Activated T-helper 1 cell treated with Interleukin-2 at 50 U/mL for 16 hours (primary cell): ENCODE measurements around the gene LIPC.

Experiments used
- DNase-seq: peaks from one replicate; pipeline ENCODE4 v3.0.0-alpha.2; 2020; ENCODE audit warnings: low read depth

Gene LIPC

DNA sequence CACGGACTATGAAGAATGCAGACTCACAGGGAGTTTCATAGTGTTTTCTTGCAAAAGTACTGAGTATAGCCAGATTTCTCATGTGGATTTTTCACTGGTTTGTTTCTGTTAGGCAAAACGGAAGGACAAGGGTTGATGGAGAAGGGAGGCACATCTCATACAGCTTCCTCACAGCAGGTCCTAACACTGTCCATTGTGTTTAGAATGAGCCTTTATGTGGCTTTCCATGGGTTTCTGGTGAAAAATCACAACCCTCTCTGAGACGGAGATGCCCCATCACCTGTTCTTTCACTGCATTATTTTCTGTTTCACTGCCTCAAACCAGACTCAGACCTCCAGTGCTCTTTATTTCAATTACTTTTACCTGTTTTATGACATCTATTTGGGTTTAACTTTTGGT lies 25.0 kb upstream of the LIPC start:
- DNase-seq, result no peak

DNA sequence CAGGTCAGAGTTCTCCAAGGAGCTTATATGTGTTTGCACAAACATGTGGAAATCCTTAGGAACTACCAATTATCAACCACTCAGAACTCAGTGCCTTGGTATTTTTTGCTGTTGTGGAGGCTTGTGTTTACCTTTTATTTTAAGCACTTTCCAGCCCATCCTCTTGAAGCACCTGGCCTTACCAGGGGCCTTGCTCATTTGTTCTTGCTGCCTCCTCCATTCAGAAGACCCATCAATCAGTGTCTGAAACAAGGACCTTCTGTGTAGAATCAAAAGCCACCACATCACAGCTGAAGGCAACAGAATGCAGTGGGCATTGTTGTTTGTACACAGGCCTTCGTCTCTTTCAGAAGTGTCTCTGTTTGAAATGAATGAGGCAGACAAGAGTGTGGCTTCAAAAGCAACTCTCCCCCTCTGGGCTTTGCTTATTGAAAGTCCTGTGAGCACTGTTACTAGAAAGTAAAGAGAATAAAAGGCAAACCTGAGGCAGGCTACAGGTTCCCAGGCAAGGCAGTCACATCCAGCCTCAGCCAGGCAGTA lies 24.5 kb upstream of the LIPC start:
- DNase-seq, result no peak

DNA sequence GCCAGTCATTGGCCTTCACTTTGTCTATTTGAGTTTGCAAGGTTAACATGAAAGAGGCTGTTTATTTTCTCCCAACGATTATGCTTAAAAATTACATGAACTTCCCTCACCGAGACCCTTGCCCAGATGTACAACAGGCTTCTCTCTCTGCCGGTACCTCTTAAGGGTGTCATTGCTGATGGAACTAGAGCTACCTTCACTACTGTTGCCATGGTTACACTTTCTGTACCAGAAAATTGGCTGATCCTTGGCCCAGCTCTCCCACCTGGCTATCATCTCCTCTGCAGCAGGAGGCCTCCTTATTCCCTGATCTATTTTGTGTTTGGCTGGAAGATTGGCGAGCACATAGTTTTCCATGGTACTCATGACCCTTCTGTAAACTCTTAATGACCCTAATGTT lies 24.0 kb upstream of the LIPC start:
- no peak for DNase-seq

DNA sequence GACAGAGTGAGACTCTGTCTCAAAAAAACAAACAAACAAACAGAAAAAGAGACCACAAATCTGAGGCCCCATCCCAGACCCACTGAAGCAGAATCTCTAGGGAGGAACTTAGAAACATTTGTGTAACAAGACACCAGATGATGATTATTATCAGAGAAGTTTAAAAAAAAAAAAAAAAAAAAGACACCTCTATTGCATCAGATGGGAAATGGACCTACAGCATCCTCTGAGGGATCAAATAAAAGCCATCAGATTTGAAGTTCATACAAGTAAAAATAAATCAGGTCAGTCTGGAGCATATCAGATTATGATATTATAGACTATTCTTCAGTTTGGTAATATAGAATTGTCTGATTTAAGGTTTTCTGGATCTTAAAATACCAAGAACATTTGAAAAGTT lies 21.9 kb upstream of the LIPC start:
- DNase-seq, result no peak

DNA sequence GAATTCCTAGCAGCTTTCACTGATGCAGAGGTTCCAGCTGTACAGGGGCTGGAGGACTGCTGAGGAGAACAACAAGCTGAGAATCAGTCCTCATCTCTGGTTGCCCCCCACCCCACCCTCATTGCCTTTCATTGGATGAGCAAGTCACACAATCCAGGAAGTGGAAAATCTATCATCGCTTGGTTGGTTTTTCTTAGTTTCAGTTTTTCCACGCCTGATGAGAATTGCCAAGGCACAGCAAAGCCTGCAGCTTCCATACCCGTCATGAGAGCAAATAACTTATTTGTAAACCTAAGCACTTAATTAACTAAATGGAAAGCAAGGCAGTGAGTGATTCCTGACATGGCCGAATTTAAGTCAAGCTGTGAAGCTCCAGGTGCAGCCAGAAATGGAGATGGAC lies 21.4 kb upstream of the LIPC start:
- peak; percentile 5 for DNase-seq

DNA sequence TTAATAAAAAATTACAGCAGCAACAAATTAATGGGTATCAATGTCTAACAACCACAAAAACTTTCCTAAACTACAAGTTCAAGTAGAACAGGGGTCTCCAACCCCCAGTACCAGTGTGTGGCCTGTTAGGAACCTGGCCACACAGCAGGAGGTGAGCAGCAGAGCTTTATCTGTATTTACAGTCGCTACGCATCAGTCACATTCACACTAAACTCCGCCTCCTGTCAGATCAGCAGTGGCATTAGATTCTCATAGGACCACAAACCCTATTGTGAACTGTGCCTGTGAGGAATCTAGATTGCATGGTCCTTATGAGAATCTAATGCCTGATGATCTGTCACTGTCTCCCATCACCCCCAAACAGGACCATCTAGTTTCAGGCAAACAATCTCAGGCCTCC lies 18.5 kb upstream of the LIPC start:
- DNase-seq, result no peak

DNA sequence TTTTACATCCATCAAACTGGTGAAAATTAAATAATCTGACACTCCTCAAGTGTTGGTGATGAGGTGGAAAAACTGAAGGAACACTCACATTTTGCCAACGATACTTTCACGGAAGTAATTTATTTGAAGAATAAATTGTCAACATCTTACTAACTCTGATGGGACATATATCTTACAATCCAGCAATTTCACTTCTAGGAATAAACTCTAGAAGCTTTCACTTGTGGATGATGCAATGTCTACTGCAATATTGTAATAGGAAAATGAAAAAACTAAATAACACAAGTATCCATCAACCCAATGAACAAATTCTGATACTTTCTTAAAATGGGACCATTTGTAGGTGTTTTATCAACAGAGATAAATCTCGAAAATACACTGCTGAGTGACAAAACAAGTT lies 16.2 kb upstream of the LIPC start:
- DNase-seq, result no peak

DNA sequence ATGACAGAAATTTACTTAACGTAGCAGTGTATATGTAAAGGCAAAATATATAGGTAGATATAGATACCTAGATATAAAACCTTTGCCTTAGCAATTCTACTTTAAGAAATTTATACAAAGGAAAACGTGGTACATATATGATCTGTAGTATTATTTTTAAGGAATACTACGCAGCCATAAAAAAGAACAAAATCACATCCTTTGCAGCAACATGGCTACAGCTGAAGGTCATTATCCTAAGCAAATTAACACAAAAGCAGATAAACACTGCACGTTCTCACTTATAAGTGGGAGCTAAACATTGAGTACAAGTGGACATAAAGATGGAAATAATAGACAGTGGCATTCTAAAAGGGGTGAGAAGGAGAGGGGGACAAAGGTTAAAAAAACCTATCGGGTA lies 14.8 kb upstream of the LIPC start:
- no peak for DNase-seq

DNA sequence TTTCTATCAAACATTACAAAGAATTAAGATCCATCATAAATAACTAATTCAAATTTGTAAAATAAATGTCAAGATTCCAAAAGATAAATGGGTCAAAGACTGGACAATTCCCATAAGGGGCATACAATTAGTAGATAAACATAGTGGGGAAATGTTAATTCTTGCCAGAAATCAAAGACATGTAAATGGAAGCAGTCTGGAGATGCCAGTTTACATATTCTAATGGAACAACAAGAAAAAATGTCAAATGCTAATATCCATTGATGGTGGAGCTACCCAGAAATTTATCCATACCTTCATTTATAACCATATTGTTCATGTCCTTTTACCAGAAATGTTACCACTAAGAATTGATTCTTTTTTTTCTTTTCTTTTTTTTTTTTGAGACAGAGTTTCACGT lies 13.7 kb upstream of the LIPC start:
- no peak for DNase-seq

DNA sequence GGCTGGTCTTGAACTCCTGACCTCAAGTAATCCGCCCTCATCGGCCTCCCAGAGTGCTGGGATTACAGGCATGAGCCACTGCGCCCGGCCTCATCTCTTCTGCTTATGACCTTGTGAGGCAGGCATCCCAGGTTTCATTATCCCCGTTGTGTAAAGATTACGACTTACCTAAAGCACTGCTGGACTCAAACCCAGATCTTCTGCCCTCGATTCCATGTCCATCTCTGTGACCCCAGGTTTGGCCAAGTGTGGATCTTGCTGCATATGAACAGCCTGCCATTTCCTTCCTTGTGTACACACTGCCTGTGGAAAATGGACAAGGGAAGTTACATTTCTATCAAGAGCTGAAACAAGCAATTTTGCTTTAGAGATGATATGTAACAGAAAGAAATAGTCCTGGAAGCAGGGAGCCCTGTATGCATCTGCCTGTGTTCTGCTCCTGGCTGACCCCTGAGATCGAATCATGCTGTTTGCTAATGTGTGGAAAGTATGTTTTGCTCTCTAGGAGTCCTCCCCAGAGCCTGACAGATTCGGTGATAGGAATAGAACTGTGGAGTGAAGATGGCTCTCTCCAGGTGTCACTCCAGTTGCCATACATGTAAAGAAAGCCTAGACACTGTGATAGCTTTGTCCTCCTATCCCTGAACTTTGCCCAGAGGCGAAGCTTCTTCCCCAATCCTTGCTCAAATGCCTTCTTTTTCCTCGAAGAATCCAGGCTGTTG lies 11.8 kb upstream of the LIPC start:
- DNase-seq, result no peak

DNA sequence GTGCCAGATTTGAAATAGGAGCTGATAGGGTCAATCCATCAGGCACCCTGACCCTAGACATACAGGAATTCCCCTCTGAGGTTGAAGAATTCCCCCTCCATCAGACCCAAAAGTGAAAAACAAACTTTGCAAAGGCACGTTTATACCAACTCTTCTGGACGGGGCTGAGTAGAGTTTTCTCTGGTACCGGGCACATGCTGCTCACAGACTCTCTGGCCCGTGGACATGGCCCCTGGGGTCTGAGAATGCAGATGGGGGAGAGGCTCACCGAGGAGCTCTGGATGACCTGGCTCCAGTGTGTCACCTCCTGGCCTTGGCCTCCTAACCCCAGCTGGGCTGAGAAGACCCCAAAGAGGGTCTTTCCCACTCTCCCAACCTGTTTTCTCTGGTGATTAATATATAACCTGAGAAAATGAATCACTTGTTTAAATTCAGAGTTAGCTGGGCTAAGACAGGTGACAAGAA lies 11.2 kb upstream of the LIPC start:
- no peak for DNase-seq

DNA sequence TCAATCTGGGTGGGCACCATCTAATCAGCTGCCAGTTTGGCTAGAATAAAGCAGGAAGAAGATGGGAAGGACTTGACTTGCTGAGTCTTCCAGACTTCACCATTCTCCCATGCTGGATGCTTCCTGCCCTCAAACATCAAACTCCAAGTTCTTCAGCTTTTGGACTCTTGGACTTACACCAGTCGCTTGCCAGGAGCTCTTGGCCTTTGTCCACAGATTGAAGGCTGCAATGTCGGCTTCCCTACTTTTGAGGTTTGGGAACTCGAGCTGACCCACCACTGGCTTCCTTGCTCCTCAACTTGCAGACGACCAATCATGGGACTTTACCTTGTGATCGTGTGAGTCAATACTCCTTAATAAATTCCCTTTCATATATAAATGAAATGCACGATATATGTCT lies 8.6 kb upstream of the LIPC start:
- no peak for DNase-seq

DNA sequence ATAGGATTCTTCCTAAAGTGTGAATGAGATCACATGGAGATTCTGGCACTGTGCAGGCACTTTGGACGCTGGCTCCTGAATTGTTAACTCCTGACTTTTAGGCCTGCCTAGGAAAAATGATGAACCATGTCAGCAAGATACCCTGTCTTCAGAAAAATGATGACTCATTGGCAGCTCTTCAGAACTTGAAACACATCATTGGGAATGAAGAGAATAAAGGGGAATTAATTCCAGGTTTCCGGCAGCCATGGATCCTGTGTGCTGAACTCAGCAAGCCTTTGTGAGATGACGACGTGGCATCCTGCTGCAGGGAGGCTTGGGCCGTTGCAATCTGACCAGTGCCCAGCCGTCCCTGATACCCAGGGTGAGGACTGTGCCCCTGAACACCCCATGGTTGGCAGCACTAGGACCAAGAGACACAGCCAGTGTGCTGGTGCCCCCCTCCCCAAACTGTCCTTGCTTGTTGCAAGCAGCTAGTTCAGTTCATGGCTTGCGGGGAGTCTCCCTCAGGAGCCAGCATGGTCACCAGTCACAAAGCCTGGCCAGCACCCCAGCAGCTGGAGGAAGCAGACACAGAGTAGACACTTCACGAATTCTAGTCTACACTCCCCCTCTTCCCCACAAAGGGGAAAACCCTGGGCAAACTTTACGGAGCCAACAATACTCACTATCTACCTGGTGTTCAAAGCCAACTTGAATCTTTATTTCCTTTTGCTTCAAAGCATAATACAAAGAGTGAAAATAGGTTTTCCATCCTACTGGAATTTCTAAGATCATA lies 7.8 kb upstream of the LIPC start:
- no peak for DNase-seq

DNA sequence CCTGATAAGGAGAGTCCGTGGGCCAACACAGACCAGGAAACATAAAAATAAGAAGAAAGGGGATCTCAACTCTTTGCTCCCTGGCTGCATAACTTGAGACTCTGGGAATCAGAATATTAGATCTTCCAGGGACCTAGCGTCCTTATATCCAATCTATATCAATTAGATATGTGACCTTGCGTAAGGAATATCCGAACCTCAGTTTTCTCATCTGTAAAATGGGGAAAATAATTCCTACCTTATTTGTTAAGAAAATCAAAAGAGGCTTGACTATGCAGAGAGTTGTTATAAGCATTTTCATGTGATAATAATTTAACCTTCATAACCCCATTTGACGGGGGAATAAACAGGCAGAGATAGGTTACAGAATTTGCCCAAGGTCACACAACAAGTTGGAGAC lies 7.1 kb upstream of the LIPC start:
- no peak for DNase-seq

DNA sequence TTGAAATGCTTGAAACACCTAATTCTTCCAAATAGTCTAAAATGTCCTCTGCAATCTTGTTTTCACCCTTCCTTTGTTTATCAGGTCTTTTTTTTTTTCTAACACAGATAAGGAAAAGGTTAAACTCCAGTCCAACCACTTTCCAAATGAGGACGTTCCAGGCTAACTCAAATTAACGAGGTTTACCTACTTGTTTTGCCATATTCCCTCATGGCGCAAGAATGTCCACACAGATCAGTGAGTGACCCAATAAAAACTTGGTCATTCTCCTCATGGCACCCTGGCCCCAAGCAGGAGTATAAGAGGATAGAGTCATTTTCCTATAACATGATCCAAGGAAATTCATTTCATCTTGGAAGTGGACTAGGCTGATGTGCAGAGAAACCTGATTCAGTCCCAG lies 6.6 kb upstream of the LIPC start:
- DNase-seq, result no peak

DNA sequence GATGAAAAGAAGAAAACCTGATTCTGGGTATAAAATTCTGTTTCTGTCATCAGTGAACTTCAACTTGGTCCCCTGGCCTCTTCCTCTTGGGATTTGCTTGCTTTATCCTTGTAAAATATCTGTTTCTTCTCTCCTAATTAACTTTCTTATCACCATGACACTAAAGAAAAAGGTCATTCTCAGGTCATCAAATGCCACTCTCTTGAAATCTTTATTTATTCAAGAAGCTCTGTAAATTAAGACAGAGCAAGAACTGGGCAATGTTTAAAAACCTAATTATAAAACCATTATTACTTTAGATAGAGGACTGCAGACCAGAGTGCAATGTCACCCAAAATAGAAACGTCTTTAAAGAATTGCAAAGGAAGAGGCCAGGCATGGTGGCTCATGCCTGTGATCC lies 6.0 kb upstream of the LIPC start:
- DNase-seq, result no peak

DNA sequence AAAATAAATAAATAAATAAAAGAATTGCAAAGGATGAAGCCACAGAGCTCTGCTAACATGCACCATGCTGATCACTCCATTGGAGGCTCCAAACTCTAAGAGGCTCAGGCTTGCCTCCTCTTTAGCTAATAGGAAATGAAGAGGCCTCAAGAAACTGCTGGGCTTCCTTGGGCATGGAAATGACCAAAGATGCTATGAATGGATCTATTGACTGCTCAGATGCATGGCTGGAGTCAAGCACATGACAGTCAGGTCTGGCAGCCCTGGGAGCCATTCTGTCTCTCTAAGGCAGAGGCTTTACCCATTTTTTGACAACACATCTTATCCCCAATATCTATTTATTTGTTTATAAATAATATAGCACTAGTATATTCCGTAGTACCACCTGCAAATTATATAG lies 5.3 kb upstream of the LIPC start:
- no peak for DNase-seq

DNA sequence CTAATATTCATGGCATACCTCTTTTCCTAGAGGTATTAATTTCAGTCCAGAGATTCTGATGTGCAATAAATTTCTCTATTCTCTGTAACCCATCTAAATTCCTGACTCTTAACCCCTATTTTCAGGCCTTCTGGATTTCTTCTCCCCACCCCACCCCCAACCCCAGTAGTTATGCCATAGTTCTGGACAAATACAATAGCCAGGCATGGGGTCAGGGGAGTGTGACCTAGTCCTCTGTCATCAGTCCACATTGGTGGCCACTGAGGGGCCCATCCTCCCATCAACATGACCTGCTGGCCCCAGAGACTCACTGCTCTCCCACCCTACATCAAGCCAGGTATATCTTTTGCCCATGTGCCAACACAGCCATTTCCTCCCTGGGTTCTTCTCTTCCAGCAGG lies 3.8 kb upstream of the LIPC start:
- DNase-seq, result no peak

DNA sequence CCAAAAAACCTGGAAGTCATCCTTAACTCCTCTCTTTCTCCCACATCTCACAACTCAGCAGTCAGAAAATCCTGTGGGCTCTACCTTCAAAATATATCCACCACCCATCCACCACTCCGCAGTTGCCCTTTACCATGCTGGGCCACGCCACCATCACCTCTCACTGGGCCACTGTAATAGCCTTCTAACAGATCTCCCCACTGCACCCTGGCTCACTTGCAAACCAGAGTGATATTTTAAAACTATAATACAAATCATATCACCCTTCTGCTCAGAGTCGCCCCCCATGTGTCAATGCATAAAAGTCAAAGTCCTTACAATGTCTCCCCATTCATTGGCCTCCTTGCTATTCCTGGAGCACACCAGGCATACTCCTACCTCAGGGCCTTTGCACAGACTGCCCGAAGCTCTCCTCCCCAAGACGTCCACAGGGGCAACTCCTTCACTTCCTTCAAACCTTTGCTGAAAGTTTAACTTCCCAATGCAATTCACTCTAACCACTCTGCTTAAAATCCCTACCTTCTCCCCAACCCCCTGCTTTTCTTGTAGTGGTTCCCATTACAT lies 1.5 kb upstream of the LIPC start:
- DNase-seq, result no peak

DNA sequence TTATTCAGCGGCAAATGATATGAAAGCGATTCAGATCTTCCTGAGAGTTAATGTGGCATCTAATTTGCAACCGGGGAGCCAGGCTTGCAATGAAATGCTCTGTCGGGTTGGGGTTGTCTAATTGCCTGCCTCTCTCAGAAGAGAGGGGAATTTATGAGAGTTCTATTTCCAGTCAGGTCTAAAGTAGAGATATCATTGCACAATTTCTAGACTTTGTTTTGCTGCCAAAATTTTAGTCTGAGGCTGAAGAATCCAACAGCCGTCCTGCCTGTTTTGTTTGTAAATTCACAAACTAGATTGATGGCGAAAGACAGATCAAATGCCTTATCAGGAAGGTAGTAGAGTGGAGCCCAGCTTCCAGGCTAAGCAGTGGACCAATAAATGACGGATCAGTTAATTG lies 610 bp downstream of the LIPC start:
- DNase-seq, result no peak

DNA sequence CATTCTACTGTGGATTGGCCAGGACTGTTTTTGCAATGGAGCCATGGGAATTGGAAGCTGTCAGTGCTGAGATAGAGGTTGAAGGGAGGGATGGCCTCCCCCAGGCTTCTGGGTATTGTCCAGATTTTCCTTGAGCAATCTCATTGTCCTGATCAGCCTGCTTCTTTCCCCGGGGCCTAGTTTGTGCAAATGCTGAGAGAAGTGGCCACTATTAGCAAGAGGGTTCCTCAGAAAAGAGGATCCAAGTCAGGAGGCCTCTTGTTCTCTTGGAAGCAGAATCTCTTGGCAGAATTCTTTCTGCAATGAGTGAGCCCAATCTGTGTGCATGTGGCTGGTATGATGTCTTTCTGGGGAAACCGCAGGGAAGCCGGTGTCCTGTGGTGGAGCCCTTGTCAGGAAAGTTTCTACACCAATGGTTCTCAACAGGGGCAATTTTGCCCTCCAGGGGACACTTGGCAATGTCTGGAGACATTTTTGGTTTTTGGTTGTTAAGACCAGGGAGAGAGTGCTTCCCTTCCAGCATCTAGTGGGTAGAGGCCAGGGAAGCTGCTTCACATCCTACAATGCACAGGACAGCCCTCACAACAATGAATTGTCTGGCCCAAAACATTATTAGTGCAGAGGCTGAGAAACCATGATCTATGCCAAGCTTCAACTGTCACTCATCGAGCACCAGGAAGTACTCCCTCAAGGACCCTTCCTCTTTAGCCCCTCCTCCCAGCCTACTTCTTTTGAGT lies 2.0 kb downstream of the LIPC start:
- no peak for DNase-seq

DNA sequence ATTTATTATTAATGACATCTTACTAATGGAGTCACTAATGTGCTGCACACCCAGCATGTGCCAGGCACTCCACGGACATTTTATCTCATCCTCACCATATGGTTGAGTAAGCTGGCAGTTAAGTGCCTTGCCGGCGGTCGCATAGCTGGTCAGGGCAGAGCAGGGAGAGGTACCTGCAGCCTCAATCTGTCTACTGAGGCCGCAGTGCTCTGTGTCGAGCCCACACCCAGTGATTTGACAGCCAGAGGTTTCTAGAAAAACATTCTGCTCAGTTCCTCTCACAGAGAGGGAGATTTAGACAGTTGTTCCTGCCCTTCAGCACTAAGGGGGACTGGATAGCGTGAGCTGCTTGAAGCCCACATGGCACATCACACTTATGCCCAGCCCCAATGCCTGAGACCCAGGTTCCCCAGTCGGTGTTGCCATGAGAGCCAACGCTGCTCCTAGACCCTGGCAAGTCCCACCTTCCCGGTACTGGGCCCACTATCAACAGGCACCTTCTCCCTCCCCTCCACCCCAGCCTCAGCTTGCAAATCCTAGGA lies 2.6 kb downstream of the LIPC start:
- DNase-seq, result no peak
